ENCODE data around the gene LCLAT1.

- TF ChIP-seq CTCF (IDR thresholded peaks at IDR 0.05; ENCODE audit: low read length) (no peak), EZH2 (IDR thresholded peaks at IDR 0.05; ENCODE audit: borderline replicate concordance, low read length) (no peak)
Observed at GRCh38 chr2:30412684-30413570, 34.1 kb upstream of the LCLAT1 start.

Data from OCI-LY1 (cell line).